ENCODE results near the gene SLC34A3. TPM values are rescaled to one million over a fixed set of nuclear protein-coding genes. Genes with fewer than 3 reads are reported as not detected.

The SLC34A3 gene
- total RNA-seq, 4 donors from 2014 or later = not detected

DNA sequence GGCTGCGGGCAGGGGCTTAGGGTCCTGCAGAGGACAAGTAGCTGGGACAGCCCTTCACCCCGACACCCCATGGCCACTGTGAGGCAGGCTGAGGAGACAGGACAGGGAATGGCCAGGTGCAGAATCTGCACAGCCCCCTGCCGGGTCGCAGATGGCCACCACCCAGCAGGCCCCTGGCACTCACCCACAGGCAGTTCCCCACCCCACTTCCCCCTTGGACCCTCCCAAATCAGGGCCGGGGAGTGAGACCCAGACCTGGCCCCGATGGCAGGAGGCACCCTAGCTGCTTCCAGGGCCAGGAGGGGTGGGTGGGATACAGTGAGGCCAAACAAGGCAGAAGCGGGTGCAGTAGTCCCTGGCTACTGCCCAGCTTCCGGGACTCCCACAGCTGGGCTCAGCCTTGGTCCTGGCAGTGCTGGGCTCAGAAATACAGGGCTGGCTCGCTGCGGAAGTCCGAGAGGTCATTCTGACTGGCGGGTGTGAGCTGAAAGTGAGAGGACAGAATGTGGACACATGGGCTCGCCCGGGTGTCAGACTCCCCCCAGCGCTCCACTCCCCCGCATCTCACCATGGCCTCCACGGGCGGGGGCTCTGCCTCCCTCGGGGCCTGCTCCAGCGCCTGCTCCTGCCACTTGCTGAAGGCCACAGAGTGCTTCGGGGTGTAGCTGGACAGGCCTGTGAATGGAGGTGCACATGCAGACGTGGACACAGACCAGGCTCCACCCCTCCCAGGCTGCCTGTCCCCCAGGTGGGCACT lies 38.8 kb upstream of the SLC34A3 start:
- TF ChIP-seq, protein P1, sequence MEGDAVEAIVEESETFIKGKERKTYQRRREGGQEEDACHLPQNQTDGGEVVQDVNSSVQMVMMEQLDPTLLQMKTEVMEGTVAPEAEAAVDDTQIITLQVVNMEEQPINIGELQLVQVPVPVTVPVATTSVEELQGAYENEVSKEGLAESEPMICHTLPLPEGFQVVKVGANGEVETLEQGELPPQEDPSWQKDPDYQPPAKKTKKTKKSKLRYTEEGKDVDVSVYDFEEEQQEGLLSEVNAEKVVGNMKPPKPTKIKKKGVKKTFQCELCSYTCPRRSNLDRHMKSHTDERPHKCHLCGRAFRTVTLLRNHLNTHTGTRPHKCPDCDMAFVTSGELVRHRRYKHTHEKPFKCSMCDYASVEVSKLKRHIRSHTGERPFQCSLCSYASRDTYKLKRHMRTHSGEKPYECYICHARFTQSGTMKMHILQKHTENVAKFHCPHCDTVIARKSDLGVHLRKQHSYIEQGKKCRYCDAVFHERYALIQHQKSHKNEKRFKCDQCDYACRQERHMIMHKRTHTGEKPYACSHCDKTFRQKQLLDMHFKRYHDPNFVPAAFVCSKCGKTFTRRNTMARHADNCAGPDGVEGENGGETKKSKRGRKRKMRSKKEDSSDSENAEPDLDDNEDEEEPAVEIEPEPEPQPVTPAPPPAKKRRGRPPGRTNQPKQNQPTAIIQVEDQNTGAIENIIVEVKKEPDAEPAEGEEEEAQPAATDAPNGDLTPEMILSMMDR (IDR thresholded peaks at IDR 0.05; ENCODE audit: low read depth) = no peak

DNA sequence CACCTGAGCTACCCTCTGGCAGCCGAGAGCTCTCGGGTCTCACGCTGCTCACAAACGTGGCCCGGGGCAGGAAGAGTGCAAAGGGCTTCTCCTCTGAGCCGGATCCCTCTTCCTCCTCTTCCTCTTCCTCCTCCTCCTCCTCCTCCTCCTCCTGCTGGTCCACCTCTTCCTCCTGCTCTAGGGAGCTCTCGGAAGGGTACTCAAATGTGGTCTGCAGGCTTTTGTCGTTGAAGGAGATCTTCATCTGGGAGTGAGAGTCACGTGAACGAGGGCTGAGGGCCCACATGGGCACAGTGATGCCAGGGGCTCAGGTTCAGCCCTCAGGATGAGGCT lies 38.3 kb upstream of the SLC34A3 start:
- TF ChIP-seq, protein P1 (IDR thresholded peaks at IDR 0.05; ENCODE audit: low read depth) = no peak

DNA sequence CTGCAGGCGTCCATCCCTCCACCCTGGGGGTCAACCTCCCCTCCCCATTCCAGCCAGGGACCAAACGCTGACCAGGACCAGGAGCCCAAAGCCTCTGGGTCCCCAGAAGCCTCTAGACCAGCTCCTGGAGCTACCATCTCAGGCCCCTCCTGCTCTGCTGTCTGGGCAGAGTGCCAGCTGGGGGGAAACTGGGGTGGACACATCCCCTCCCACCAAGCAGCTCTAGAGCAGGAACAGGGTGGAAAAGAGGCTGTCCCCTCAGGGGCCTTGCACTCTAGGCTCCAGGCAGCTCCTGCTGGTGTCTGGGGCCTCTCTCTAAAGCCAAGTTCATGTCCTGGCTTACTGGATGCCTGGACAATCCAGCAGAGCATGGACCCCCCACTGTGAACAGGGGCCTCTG lies 37.8 kb upstream of the SLC34A3 start:
- TF ChIP-seq, protein P1 (IDR thresholded peaks at IDR 0.05; ENCODE audit: low read depth) = no peak

DNA sequence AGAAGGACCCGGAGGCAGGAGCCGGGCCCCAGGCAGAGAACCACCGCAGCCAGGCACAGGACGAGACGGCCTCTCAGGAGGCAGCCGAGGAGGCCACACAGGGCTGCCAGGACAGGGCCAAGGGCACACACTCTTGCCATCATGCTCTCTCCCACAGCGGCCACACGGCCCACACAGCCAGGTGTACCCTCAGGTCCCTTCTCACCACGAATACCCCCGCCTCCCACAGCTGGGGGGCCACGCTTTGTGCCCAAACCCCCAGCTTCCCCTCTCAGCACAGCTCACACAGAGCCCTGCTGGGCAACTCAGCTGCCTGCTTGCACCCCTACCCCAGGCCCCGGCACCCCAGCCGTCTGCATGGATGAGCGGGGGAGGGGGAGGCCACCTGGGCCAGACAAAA lies 36.9 kb upstream of the SLC34A3 start:
- TF ChIP-seq, protein P1 (IDR thresholded peaks at IDR 0.05; ENCODE audit: low read depth) = no peak

DNA sequence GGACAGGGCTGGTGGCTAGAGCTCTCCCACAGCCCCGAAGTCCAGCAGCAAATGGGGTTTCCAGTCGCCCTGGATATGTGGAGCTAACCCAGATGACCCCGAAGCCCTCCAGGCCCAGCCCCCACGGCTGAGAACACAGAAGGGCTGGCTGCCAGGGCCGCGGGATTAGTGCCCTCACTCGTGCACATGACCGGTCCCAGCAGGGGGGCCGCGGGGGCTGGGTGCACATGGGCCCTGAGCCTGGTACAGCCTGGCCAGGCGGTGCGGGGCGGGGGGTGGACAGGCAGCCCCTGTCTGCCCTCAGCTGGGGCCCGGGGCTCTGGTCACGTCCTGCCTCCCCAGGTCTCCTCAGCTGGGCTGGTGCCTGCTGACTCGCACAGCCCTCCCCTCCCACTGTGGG lies 36.3 kb upstream of the SLC34A3 start:
- TF ChIP-seq, protein P1 (IDR thresholded peaks at IDR 0.05; ENCODE audit: low read depth) = no peak

DNA sequence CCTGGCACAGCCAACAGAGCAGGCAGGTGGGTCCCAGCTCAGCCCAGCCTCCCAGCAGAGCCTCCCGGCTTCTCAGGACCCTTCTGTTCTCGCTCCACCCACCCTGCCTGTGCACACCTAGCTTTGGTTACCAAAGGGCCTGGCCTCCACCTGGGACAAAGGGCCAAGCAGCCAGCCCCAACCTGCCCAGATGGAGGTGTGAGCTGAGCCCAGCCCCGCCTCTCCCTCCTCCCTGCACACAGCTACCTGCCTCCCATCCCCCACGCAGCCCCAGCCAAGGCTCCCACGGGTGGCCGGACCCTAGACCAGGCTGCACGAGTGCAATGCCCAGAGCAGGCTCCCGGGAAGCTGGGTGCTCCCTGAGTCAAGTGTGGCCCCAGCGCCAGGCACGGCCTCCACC lies 35.8 kb upstream of the SLC34A3 start:
- TF ChIP-seq, protein P1 (IDR thresholded peaks at IDR 0.05; ENCODE audit: low read depth) = no peak

DNA sequence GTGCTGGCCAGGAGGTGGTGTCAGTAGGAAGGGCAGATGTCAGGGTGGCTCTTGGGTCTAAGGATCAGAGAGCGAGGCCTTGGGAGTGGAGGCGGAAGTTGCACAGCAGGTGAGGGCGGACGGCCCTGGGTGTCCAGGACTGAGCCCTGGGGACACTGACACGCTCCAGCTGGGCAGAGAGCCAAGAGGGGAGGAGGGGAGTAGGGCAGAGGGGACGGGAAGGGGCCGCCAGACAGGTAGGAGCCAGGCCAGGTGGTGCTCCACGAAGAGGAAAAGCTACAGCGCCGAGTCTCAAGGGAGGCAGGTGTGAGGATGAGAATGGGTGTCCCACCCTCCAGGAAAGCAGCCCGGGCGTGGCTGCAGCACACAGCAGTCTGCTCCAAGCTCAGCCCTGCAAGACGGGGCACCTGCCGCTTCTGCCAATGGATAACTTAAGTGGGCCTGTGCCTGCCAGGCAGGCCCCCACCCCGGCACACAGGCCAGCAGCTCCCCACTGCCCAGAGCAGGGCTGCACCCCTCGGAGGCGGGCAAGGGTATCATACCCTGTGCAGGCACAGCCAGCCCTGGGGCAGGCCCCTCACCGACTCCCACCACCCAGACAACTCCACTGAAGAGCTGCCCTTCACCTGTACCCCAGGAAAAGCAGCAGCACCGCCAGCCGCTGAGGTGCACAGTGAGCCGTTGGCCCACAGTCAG lies 35.0 kb upstream of the SLC34A3 start:
- TF ChIP-seq, protein P1 (IDR thresholded peaks at IDR 0.05; ENCODE audit: low read depth) = no peak

Data from subcutaneous adipose tissue (tissue), 4 donors.